A549 (cell line): ENCODE measurements around the gene EHD2. TPM values are rescaled to one million over a fixed set of nuclear protein-coding genes. Genes with fewer than 3 reads are reported as not detected.
A peak's percentile ranks its signal among the peaks of the same experiment; 100 is the strongest.

Source experiments
- ATOH8 ChIP-seq: fragments of 250-450 bp; sonication (Bioruptor Pico); IDR thresholded peaks from 2 replicates; pipeline ENCODE4 v1.5.0; 2020; ENCODE audit warnings: low read depth, mild to moderate bottlenecking, moderate library complexity
- BCL3 ChIP-seq: fragments of >200 bp; sonication (Bioruptor Twin); formaldehyde crosslinking; IDR thresholded peaks from 3 replicates; pipeline ENCODE4 v1.6.1; 2016
- BHLHE40 ChIP-seq: IDR thresholded peaks from 2 replicates; pipeline ENCODE4 v1.6.1; 2012; ENCODE audit warnings: low read depth, low read length, inconsistent platforms
- CTCF ChIP-seq: fragments of >200 bp; sonication (Bioruptor Twin); formaldehyde crosslinking; IDR thresholded peaks from 3 replicates; pipeline ENCODE4 v1.5.1; 2016
- EHMT2 ChIP-seq: fragments of 200-600 bp; sonication (generic); IDR thresholded peaks from 2 replicates; pipeline ENCODE4 v1.6.1; 2016; ENCODE audit warnings: antibody characterized with exemption, low read depth, mild to moderate bottlenecking, moderate library complexity
- ELK1 ChIP-seq: fragments of 150-350 bp; IDR thresholded peaks from 2 replicates; pipeline ENCODE4 v1.6.1; 2014; ENCODE audit warnings: low read depth, mild to moderate bottlenecking, low read length
- EP300 ChIP-seq, 2 experiments: fragments of >200 bp; sonication (Bioruptor Twin); formaldehyde crosslinking; IDR thresholded peaks; 2 replicates in 1 of 2; 3 replicates in 1 of 2; pipeline ENCODE4 v1.6.1; 2016 to 2017
- FOSL2 ChIP-seq, 2 experiments: fragments of 450-650 bp in 1 of 2; fragments of >200 bp in 1 of 2; sonication (Bioruptor Twin) in 1 of 2; formaldehyde crosslinking; IDR thresholded peaks; 2 replicates each; pipeline versions ENCODE4 v1.5.0 to v1.6.1; 2016 to 2020; ENCODE audit warnings: mild to moderate bottlenecking in 1 of 2, moderate library complexity in 1 of 2
- FOXS1 ChIP-seq: fragments of 250-450 bp; sonication (Bioruptor Pico); IDR thresholded peaks from 2 replicates; pipeline ENCODE4 v1.5.0; 2020; ENCODE audit warnings: mild to moderate bottlenecking, moderate library complexity
- GATA3 ChIP-seq: IDR thresholded peaks from 2 replicates; pipeline ENCODE4 v1.6.1; 2012; ENCODE audit warnings: borderline replicate concordance
- HDAC2 ChIP-seq: fragments of 200-600 bp; sonication (generic); IDR thresholded peaks from 2 replicates; pipeline ENCODE4 v1.6.1; 2016
- HMGXB4 ChIP-seq: fragments of 250-450 bp; sonication (Bioruptor Pico); IDR thresholded peaks from 2 replicates; pipeline ENCODE4 v1.5.0; 2021; ENCODE audit warnings: mild to moderate bottlenecking, moderate library complexity, borderline replicate concordance
- HOXA7 ChIP-seq: fragments of 250-450 bp; sonication (Bioruptor Pico); IDR thresholded peaks from 2 replicates; pipeline ENCODE4 v1.5.0; 2020; ENCODE audit warnings: mild to moderate bottlenecking, moderate library complexity
- HOXB13 ChIP-seq: fragments of 250-450 bp; sonication (Bioruptor Pico); IDR thresholded peaks from 2 replicates; pipeline ENCODE4 v1.5.0; 2020; ENCODE audit warnings: low read depth, mild to moderate bottlenecking, moderate library complexity
- HOXB5 ChIP-seq: fragments of 250-450 bp; sonication (Bioruptor Pico); IDR thresholded peaks from 2 replicates; pipeline ENCODE4 v1.5.0; 2020; ENCODE audit warnings: mild to moderate bottlenecking, moderate library complexity
- JUN ChIP-seq, 2 experiments: fragments of >200 bp; sonication (Bioruptor Twin); formaldehyde crosslinking; IDR thresholded peaks; 2 replicates in 1 of 2; 3 replicates in 1 of 2; pipeline ENCODE4 v1.6.1; 2016 to 2017
- JUNB ChIP-seq: fragments of >200 bp; sonication (Bioruptor Twin); formaldehyde crosslinking; IDR thresholded peaks from 2 replicates; pipeline ENCODE4 v1.6.1; 2016
- MAFK ChIP-seq: fragments of 450-650 bp; IDR thresholded peaks from 2 replicates; pipeline ENCODE4 v1.6.1; 2014; ENCODE audit not compliant: partially characterized antibody
- MAX ChIP-seq: IDR thresholded peaks from 2 replicates; pipeline ENCODE4 v1.6.1; 2012
- MAZ ChIP-seq: fragments of 150-350 bp; IDR thresholded peaks from 2 replicates; pipeline ENCODE4 v1.6.1; 2014; ENCODE audit warnings: antibody characterized with exemption, low read depth, low read length, borderline replicate concordance
- MYC ChIP-seq: IDR thresholded peaks from 2 replicates; pipeline ENCODE4 v1.6.1; 2012; ENCODE audit warnings: mild to moderate bottlenecking, inconsistent platforms, low read length, improper control_type of control experiment, borderline replicate concordance
- NFE2L2 ChIP-seq: fragments of 150-350 bp; conservative IDR thresholded peaks from 2 replicates; pipeline ENCODE4 v1.6.1; 2014; ENCODE audit warnings: low read length
- NPAS2 ChIP-seq: fragments of 250-450 bp; sonication (Bioruptor Pico); IDR thresholded peaks from 2 replicates; pipeline ENCODE4 v1.8.0; 2022; ENCODE audit warnings: mild to moderate bottlenecking, moderate library complexity, borderline replicate concordance
- NR3C1 ChIP-seq: fragments of >200 bp; sonication (Bioruptor Twin); formaldehyde crosslinking; IDR thresholded peaks from 3 replicates; pipeline ENCODE4 v1.6.1; 2017
- POLR2A ChIP-seq: IDR thresholded peaks from 2 replicates; pipeline ENCODE4 v1.6.1; 2012; ENCODE audit warnings: mild to moderate bottlenecking, low read length
- POLR2AphosphoS2 ChIP-seq: conservative IDR thresholded peaks from 2 replicates; pipeline ENCODE4 v1.6.1; 2012; ENCODE audit warnings: low read length, improper control_type of control experiment, inconsistent platforms
- RAD21 ChIP-seq, 2 experiments: fragments of >200 bp in 1 of 2; sonication (Bioruptor Twin) in 1 of 2; formaldehyde crosslinking in 1 of 2; IDR thresholded peaks in 1 of 2; conservative IDR thresholded peaks in 1 of 2; 2 replicates in 1 of 2; 3 replicates in 1 of 2; pipeline ENCODE4 v1.6.1; 2012 to 2018; ENCODE audit warnings: inconsistent platforms in 1 of 2
- RARB ChIP-seq: fragments of 250-450 bp; sonication (Bioruptor Pico); IDR thresholded peaks from 2 replicates; pipeline ENCODE4 v1.8.0; 2021; ENCODE audit warnings: mild to moderate bottlenecking, moderate library complexity
- RCOR1 ChIP-seq: fragments of 150-350 bp; IDR thresholded peaks from 2 replicates; pipeline ENCODE4 v1.6.1; 2014; ENCODE audit warnings: antibody characterized with exemption, low read length, low read depth
- RFX5 ChIP-seq: fragments of 450-650 bp; IDR thresholded peaks from 2 replicates; pipeline ENCODE4 v1.7.1; 2014; ENCODE audit warnings: antibody characterized with exemption, mild to moderate bottlenecking, moderate library complexity
- SMC3 ChIP-seq: fragments of >200 bp; sonication (Bioruptor Twin); formaldehyde crosslinking; IDR thresholded peaks from 3 replicates; pipeline ENCODE4 v1.6.1; 2018; ENCODE audit warnings: inconsistent platforms
- TP53 ChIP-seq: fragments of 250-450 bp; sonication (Bioruptor Pico); IDR thresholded peaks from 2 replicates; pipeline ENCODE4 v1.5.0; 2021; ENCODE audit warnings: mild to moderate bottlenecking, moderate library complexity
- ZFP36 ChIP-seq: fragments of 450-650 bp; IDR thresholded peaks from 2 replicates; pipeline ENCODE4 v1.6.1; 2014; ENCODE audit warnings: borderline replicate concordance; ENCODE audit not compliant: partially characterized antibody
- ZSCAN20 ChIP-seq: fragments of 250-450 bp; sonication (Bioruptor Pico); IDR thresholded peaks from 2 replicates; pipeline ENCODE4 v1.8.0; 2022; ENCODE audit warnings: mild to moderate bottlenecking, moderate library complexity
- polyA plus RNA-seq, 4 experiments: library from polyadenylated mRNA; depleted of rRNA in 3 of 4; stranded (reverse); fragments of >200 nt; fragmentation: RNase III in 1 of 4; extraction: RNeasy Plus Mini Kit Qiagen cat#74134 plus additional on column Dnase treatment in 1 of 4; gene quantifications; 2 replicates in 3 of 4; 3 replicates in 1 of 4; pipeline ENCODE4 v1.2.3, GENCODE V29; 2011 to 2017

The EHD2 gene
- polyA plus RNA-seq, 2 of the 4 experiments (the other 2 are of a cell fraction) = 32.3 to 105 TPM

- TF ChIP-seq MYC = no peak
- no peak for TF ChIP-seq RARB
- TF ChIP-seq NFE2L2 = no peak
- peak; percentile 92 for TF ChIP-seq MAX
- no peak for TF ChIP-seq RFX5
- no peak for TF ChIP-seq ZSCAN20 (CRISPR knock-in tag)
- TF ChIP-seq POLR2A = peak; percentile 16; the same call in 1 of the 2 replicates
- no peak for TF ChIP-seq NPAS2
- peak; percentile 45; the same call in 2 of the 3 replicates for TF ChIP-seq SMC3
- no peak for TF ChIP-seq HOXB5 (CRISPR knock-in tag)
- no peak for TF ChIP-seq ATOH8 (CRISPR knock-in tag)
- TF ChIP-seq RAD21 (conservative IDR thresholded peaks at IDR 0.05 in 1 of 2, IDR thresholded peaks at IDR 0.05 in 1 of 2) = no peak; a peak in 3 of 5 replicates
- TF ChIP-seq HMGXB4 (CRISPR knock-in tag) = no peak
- TF ChIP-seq HOXA7 (CRISPR knock-in tag) = no peak
- TF ChIP-seq EP300 (IDR thresholded peaks at IDR 0.05) = peak; percentile 31 to 67; a peak in 2 of 5 replicates
- TF ChIP-seq HDAC2 = no peak
- TF ChIP-seq FOSL2 (IDR thresholded peaks at IDR 0.05) = peak; percentile 92
- peak; percentile 98 for TF ChIP-seq FOSL2 (CRISPR knock-in tag; IDR thresholded peaks at IDR 0.05)
- no peak for TF ChIP-seq FOXS1 (CRISPR knock-in tag)
- TF ChIP-seq BCL3 = no peak
- no peak for TF ChIP-seq BHLHE40
- no peak for TF ChIP-seq TP53 (CRISPR knock-in tag)
- TF ChIP-seq MAFK = no peak
- TF ChIP-seq ZFP36 = no peak
- peak; percentile 76; the same call in 1 of the 2 replicates for TF ChIP-seq GATA3
- TF ChIP-seq HOXB13 (CRISPR knock-in tag) = no peak
- TF ChIP-seq RCOR1 = no peak
- TF ChIP-seq JUN (IDR thresholded peaks at IDR 0.05) = peak; percentile 56 to 89; a peak in 4 of 5 replicates
- TF ChIP-seq JUNB = peak; percentile 77
- TF ChIP-seq CTCF = no peak
- peak; percentile 100 for TF ChIP-seq MAZ
- TF ChIP-seq POLR2AphosphoS2 = no peak
- TF ChIP-seq ELK1 = no peak
- no peak for TF ChIP-seq NR3C1
- no peak for TF ChIP-seq EHMT2
Observed at GRCh38 chr19:47729468-47729798, 16.2 kb downstream of the EHD2 start (continued).
